NB4 (cell line): ENCODE data around the gene DGKQ.
"Not testable (repeated sequence)": the region's sequence is repeated elsewhere in the genome, so short reads cannot be mapped to it uniquely, and the experiment has no call there.

ENCODE experiments used
- DNase-seq: peaks from one replicate; pipeline ENCODE4 v3.0.0; 2010; ENCODE audit warnings: low read depth
- H3K4me3 ChIP-seq: one replicate; pipeline ENCODE4 v1.5.1; 2011; ENCODE audit warnings: mild to moderate bottlenecking, low read depth, low read length, moderate library complexity
- CTCF ChIP-seq: IDR thresholded peaks from one replicate; pipeline ENCODE4 v1.5.1; 2012; ENCODE audit warnings: low read depth, low read length
- MAX ChIP-seq: IDR thresholded peaks from 2 replicates; pipeline ENCODE4 v1.6.1; 2011; ENCODE audit warnings: low read depth, low read length
- MYC ChIP-seq: IDR thresholded peaks from 2 replicates; pipeline ENCODE4 v1.6.1; 2011; ENCODE audit warnings: low read depth, low read length
- POLR2A ChIP-seq: IDR thresholded peaks from 2 replicates; pipeline ENCODE4 v1.6.1; 2011; ENCODE audit warnings: mild to moderate bottlenecking; ENCODE audit not compliant: insufficient read length; ENCODE audit errors: extremely low read depth

The DGKQ gene

GRCh38 chr4:931960-932712 lies 41.2 kb downstream of the DGKQ start, which contains the start of the genes GAK and TMEM175:
GAK (minus strand) TSS chr4:932316; CDS start chr4:932187, 129 bp downstream.
TMEM175 (plus strand) TSS chr4:932460; CDS start chr4:947740, 15,280 bp downstream.
- TF ChIP-seq POLR2A (peak; percentile 91), MAX (peak; percentile 82), CTCF (no peak), MYC (peak; percentile 81)
- peak within 1 kb of the TSS; percentile 95 for H3K4me3 ChIP-seq
- DNase-seq: peak; percentile 99

- TF ChIP-seq MAX (peak; percentile 9; the same call in 1 of the 2 replicates), MYC (no peak)
- H3K4me3 ChIP-seq: peak overlapping the region; percentile 92
- DNase-seq: peak; percentile 39
Observed at GRCh38 chr4:931194-931959, 42.0 kb downstream of the DGKQ start.

GRCh38 chr4:930827-931193 lies 42.6 kb downstream of the DGKQ start:
- TF ChIP-seq MAX (no peak), CTCF (no peak), POLR2A (no peak), MYC (no peak)
- peak; percentile 30 for DNase-seq
- H3K4me3 ChIP-seq: peak overlapping the region; percentile 92

GRCh38 chr4:930028-930551 lies 43.3 kb downstream of the DGKQ start:
- peak; percentile 78 for DNase-seq
- TF ChIP-seq MAX: no peak
- TF ChIP-seq CTCF: no peak
- TF ChIP-seq POLR2A: no peak
- TF ChIP-seq MYC: no peak
- H3K4me3 ChIP-seq: peak overlapping the region; percentile 92

GRCh38 chr4:929096-929765 lies 44.1 kb downstream of the DGKQ start:
- H3K4me3 ChIP-seq: no peak overlapping the region
- no peak for TF ChIP-seq MAX
- no peak for TF ChIP-seq MYC
- no peak for TF ChIP-seq POLR2A
- no peak for TF ChIP-seq CTCF
- no peak for DNase-seq

GRCh38 chr4:927566-927965 lies 45.8 kb downstream of the DGKQ start:
- H3K4me3 ChIP-seq: not testable (repeated sequence)
- peak; percentile 38 for DNase-seq
